Activated T-cell treated with anti-CD3 and anti-CD28 coated beads, Interleukin-2, amount 50 U/mL, for 1 hour (primary cell): ENCODE measurements around the gene SLC25A23.
"Not testable (repeated sequence)": the region's sequence is repeated elsewhere in the genome, so short reads cannot be mapped to it uniquely, and the experiment has no call there.

Source experiments
- DNase-seq: peaks from one replicate; pipeline ENCODE4 v3.0.0-alpha.2; 2020

Gene SLC25A23

DNA sequence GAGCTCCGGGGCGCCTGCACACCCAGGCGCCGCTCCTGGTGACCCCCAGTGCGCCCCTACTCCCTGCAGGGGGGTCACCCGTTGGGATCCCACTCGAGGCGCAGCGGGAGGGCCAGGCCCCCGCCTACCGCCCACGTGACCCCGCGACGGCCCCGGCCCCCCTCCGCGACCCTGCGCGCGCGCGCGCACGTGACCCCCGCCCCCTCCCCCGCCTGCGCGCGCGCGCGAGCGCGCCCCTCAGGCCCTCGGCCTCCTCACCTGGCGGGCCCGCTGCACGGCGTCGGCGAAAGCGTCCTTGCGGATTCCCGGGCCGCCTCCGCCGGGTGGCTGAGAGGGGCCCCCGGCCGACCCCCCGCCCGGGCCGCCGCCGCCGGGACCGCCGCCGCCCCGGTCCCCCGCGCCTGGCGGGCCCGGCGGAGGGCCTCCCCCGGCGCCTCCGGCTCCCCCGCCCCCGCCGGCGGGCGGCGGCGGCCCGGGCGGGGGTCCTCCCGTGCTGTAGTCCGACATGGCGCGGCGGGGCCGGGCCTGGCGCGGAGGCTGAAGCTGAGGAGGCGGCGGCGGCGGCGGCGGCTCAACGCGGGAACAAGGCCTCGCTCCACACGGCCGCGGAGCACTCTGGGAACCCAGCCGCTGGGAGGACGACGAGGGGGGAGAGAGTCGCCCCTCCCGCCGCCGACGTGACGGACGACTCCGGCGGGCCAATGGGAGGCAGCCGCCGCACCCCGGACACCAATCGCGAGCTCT, 35.2 kb downstream of the SLC25A23 start, which contains the start of gene KHSRP:
KHSRP (minus strand) TSS at position 617 of the 744 bp plus-strand sequence; CDS start at position 507, 110 bp downstream.
- peak; percentile 49 for DNase-seq

DNA sequence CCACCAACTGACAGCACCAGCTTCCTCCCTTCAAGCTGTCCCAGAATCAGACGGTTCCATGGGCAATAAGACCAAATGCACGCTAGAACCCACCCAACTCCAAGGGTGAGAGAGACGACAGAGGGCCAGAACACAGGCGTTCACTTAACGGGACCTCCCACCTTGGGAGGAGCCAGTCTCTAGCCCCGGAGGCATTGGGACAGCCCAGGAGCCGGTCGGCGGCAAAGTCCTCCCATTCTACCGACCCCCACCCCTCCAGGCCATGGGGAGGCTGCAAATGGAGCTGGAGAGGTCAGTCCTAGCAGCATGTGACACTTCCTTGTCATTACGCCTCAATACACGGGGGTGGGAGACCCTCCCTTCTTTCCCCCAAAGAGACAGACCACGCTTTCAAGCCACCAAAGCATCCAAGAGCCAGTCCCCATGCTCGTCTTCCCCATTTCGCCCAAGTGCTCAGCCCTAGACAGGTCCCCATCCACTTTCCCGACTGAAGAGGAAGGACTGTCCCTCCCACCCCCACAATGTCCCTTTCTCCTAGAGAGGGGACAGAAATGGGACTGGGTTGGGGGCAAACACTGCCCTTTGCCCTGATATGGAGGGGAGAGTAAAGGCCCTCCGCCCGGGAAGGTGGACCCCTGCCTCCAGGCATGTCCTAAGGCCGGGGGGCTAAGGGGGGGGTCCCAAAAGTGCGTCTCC, 35.9 kb downstream of the SLC25A23 start:
- peak; percentile 42 for DNase-seq

DNA sequence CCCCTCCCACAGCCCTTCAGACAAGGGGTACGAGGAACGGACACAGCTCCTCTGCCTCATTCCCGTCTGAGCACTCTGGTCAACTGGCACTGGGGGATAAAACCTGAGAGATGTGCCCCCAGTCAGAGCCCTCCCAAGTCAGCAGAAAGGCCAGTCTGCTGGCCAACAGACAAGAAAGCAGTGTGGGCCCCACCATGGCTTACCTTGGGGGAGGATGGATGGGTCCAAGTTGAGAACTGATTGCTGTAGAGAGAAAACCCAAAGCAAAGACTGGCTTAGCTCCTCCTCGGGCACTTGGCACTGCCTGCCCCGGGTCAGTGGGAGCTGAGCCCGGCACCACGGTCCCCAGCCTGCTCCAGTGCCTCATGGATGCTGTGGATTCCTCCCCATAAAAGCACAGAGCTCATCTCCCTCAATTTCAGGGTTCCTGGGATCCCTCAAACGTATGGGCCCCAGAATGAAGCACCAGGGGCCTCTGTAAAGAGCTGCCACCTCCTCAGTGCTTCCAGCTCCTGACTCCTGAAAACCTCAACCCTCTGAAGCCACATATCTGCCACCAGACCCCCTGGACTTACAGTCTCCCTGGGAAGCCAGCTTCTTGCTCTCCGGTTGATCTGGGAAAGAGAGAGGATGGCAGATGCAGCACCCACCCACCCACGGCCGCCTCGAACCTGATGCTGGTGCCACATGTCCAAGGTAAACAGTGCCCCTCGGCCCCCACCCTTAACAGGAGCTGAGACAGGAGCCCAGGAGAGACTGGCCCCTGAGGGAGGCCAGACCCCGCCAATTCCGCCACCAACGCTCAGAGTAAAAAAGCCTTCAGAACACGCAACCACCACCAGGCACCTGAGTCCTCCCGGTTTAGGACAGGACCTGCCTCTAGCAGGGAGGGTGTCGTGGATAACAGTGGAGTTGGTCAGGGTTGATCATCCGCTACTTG, 38.2 kb downstream of the SLC25A23 start:
- no peak for DNase-seq

DNA sequence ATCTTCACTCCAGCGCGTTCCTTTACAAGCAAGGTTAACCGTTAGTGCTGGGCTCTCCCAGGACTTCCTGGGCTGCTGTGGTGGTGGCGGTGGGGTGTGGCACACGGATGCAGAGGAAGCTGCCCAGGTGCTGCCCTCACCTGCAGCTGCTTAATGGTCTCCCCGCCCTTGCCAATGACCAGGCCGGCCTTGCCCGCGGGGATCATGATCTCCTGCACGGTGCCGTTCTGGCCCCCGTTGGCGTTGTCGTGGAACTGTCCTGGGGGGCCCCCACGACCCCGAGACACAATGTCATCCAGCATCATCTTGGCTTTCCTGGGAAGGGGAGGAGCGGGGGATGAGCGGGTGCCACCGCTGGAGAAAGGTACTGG, 41.0 kb downstream of the SLC25A23 start:
- no peak for DNase-seq

DNA sequence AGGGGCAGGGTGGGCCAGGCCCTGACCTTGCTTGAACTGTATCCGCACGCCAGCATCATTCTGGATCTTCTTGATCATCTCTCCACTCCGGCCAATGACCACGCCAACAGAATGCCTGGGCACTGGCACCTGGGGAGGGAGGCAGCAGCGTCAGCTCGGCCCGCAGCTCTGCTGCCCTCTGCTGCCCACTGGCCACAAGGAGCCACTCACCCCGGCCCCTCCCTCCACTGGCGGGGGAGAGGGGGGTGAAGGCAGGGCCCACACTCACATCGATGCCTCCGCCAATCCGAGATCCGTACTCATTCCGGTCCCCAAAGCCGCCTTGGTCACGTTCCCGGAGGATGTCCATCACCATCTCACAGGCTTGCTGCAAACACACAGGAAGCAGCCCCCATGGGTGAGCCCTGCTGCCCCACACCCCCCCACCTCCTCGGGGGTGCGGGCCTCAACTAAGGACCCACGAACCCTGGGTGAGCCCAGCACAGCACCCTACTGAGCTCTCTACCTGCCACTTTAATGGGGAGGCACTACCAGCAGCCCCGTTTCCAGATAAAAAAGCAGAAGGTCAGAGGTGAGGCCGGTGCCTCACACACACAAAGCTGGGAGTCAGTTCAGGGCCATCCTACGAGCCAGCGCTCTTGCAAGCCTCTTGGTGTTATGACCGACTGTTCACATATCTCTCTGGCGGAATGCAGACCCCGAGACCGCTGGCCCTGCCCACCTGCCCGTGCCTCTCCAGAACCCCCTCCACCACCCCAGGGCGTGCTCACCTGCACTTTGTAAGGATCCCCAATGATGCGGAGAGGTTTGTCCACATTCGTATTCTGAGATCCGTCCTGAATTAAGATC, 41.7 kb downstream of the SLC25A23 start:
- DNase-seq: no peak

DNA sequence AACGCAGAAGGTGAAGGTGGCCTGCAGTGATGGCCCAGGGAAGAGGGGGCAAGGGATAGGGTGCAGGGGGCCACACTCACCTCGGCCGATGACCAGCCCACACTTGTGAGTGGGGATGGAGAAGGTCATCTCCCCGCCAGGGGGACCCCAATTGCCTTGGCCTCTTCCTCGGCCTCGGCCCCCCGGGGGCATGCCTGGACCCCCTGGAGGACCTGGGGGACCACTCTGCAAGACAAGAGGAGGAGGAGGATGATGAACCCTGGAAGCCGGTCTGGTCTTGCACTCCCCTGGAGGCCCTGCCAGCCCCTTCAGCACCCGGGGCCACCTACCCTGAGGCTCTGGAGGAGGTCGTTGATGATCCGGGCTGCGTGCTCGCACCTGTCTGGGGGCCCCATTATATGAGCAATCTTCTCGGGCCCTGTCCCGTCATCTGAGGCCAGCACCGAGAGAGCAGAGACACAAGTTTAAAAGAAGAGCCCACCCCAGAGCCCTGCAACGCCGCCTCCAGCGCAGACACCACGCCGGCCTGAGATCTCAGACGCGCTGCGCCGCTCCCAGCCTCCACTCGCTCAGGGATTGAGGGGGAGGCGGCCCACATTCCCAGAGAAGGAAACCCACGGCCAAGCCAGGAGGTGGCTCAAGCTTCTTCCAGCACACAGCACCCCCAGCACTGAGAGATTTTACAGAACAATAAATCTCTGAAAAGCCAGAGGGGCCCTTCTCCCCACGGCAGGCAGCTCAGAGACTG, 42.8 kb downstream of the SLC25A23 start:
- DNase-seq: no peak

DNA sequence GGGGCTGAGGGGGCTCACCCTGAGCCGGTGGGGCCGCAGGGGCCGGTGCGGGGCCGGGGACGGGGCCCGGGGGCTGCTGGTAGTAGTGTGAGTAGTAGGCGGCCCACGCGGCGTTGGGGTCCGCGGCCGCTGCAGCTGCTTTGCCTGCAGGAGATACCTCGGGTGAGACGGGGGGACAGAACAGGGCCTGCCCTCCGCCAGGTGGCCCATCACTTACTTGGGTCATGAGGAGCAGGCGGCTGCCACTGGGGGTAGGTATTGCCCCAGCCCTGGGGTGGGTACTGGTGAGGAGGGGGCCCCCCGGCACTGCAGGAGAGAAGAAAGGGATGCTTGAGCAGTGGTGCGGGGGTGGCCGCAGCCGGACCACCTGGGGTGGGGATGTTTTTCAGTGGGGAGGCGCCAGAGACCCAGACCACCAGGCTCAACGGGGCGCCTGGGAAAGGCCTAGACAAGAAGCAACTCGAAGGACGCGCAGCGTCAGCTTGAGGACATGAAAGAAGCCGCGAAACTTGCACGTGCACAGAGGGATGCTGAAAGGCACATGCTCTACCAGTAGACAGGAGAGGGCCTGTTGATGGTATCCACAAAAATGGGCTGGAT, 43.9 kb downstream of the SLC25A23 start:
- no peak for DNase-seq

DNA sequence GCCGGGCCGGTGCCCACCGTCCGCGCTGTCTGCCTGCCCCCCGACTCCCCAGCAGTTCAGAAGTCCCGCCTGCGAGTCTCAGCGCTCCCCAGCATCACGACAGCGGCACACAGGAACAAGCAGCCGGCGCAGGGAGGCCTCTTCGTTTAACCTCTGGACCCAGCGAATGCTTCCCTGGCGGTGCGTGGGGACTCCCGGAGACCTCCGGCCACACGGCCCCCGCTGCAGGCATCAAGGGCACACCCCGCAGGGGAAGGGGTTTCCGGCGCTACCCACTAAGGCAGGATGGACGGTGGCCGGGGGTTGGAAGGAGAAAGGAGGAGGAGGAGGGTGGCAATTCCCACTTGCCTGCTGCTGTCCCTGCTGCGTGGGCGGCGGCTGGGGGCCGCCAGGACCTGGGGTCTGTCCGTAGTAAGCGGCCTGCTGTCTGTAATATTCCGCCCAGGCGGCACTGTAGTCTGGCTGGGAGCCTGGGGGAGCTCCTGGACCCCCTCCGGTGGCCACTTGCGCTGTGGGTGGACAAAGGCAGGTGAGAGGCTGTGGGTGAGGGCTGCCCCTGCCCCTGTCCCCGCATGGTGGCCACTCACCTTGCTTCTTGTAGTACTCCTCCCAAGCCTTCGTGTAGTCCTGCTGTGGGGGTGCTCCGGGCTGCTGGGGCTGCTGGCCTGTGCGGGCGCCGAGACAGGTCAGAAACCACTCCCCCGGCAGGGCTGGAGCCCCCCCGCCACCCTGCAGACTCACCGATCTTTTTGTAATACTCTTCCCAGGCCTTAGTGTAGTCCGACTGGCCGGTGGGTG, 44.6 kb downstream of the SLC25A23 start:
- no peak for DNase-seq

DNA sequence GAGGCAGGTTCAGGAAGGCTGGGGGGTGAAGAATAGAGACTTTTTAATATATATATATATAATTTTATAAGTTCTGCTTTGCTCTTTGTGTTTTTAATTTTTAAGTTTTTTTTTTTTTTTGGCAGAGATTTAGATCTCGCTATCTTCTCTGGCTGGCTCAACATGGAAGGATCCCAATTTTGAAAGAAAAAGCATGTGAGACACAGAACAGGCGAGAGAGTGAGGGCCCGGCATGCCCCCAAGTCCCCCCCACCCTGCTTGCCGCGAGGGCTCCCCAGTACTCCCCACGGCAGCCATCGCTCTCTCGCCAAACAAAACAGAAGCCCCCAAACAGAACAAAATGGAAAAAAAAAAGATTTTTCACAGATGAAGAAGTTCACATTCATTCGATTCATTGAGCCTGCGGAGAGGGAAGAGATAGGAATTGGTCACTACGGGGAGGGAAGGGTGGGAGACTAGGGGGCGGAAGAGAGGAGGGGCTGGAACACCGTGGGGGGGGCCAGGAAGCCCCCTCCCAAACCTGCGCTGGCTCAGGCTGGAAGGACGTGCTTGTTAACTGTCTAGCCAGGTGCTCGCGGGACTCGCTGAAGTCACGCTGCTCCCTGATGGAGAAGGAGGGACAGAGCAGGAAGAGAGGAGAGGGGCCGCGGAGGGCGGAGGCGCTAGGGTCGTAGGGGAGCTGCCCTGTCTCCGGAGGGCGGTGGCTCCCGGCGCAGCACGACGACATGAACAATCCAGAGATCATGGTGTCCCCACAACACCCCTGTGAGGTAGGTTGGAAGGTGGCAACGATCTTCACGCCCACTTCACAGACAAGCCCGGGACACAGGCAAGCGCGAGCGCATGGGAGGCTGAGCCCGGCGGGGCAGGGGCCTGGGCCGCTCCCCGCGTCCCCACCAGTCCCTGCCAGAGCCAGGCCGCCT, 45.6 kb downstream of the SLC25A23 start:
- no peak for DNase-seq

DNA sequence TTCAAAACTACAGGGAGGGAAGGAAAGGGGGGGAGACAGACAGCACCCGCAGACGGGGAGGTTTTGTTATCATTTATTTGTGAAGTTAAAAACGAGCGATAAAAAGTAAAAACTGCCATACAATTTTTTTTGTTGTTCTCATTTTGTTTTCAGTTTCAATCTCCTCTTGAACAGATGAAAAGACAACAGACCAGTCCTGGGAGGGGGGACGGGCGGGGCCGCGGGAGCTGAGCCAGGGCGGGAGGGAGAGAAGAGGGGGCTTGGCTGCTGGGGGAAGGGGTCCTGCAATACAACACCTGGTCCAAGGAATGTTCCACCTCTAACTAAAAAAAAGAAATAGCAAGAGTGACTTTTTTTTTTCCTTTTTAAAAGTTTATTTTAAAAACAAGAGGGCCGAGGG, 46.3 kb downstream of the SLC25A23 start:
- no peak for DNase-seq

DNA sequence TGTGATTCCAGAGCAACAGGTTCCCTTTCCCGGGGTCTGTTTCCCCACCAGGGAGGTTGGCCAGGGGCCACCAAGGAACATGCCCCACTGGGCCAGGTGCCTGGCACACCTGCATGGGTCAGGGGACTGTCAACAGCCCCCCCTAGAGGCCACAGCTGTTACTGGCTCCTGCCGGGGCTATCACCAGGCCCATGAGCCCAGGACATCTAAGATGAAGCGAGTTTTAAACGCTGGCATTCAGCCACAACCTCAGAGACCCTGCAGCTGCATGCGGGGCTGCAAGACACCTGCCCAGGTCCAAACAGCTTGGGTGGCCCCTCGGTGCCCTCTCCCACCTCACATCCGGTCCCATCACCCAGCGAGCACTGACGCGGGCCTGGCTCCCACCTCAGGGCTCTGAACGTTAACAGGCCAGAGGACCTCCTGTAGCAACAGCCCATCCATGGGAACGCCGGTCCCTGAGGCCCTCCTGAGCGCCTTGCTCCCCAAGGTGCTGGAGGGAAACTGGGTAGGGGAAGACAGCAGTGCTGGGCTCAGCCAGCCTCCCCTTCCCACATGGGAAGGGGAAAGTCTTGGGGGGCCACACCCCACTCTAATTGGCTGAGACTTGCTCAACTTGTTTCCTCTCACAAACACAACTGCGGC, 47.0 kb downstream of the SLC25A23 start:
- DNase-seq: peak; percentile 60

DNA sequence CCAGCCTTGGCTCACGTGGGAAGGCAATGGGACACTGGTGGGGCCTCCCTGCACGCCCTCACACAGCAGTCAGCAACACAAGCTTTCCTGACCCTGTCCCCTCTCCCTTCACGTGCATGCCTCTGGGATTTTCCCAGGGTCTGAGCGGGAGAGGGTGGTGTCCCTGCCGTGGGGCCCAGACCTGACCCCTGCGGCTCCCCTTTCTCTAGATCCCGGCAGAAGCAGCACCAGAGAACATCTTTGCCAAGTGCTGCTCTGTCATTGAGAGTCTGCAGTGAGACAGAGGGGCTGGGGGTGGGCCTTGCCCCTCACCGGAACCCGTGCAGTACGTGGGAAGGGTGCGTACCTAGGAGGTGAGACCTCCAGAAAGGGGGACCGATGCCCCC, 47.5 kb downstream of the SLC25A23 start:
- no peak for DNase-seq

DNA sequence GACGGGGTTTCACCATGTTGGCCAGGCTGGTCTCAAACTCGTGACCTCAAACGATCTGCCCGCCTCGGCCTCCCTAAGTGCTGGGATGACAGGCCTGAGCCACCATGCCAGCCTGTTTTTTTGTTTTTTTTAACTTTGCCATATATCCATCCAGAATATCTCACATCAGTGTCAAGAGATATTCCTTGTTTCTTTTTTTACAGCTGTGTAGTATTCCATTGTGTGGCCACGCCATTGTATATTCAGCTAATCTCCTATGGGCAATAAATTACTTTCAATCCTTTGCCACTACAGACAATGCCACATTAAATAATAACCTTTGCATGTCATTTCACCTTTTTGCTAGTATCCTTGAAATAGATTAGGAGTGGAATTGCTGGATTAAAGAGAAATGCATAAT, 50.2 kb downstream of the SLC25A23 start:
- no peak for DNase-seq

DNA sequence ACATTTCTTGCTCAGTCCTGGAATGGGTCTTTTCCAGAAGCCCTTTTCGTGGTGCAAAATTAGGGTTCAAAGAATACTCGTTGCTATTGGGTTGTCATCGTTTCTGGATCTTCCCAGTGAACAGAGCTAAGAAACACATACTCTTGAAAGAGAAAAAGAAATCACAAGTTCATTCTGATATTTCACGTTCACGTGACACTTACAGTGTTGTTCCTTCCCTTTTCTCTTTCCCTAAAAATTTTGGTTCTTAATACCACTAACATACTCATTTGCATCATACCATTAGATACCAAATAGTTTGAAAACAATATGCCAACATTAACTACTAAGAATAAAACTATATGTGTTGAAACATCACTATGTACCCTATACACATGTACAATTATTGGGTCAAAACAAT, 53.2 kb downstream of the SLC25A23 start:
- DNase-seq: no peak

DNA sequence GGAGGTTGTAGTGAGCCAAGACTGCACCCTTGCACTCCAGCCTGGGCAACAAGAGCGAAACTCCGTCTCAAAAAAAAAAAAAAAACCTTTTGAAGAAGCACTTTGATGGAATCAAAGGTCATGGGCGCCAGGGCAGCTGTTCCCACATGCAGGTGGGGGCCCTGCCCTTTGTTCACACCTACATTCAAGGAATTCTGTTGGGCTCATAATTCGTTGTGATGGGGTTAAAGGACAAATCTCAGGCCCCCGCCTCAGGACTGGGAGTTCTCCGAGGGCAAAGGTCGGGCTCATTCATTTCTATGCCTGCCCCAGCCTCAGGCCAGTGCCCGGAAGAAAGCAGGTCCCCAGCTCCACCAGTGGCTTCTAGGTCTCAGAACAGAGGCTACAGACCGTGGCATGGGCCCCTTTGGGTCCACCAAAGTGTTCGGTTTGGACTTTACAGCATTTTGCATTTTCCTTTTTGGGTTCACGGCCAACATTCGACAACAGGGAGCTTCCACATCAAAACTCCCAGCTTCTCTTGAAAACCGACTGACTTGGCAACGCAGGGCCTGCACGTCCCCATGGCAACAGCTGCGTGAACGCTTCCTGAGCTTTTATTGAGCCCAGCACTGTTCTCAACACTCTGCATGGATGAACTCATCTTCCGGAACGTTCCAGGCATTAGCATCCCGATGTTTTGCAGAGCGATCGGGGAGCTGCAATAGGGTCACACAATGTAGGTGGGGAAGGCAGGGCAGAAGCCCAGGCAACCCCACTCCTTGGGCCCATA, 56.6 kb downstream of the SLC25A23 start:
- no peak for DNase-seq

DNA sequence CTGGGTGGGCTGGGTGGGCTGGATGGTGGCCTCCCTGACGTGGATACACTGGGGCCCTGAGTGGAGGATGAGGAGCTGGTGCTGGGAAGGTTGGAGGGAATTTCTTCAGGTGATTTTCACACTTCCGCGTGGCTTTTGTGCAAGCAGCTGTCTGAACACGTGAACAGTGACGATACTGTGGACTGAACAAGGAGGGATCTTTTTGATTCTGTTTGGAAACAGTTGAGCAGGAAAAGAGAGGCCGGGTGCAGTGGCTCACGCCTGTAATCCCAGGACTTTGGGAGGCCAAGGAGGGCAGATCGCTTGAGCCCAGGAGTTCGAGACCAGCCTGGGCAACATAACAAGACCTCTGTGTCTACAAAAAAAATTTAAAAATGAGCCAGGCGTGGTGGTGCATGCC, 57.5 kb downstream of the SLC25A23 start:
- DNase-seq: no peak

DNA sequence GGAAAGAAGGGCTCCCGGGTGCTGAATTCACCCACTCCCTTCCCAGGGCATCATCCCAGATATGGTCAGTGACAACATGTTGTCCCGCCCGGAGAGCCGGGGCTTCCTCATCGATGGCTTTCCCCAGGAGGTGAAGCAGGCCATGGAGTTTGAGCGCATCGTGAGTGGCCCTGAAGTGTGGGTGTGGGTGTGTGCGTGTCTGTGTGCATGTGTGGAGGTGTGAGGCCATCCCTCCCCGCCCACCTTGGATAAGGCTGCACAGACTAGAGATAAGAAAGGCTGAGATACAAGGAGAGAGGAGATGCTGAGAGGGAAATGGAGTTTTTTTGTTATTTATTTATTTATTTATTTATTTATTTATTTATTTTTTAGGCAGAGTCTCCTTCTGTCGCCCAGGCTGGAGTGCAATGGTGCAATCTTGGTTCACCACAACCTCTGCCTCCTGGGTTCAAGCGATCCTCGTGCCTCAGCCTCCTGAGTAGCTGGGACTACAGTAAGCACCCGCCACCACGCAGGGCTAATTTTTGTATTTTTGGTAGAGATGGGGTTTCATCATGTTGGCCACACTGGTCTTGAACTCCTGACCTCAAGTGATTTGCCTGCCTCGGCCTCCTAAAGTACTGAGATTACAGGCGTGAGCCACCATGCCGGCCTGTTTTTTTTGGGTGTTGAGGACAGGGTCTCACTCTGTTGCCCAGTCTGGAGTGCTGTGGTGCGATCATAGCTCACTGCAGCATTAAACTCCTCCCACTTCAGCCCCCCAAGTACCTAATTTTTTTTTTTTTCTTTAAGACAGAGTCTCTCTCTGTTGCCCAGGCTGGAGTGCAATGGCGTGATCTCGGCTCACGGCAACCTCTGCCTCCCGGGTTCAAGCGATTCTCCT, 59.3 kb downstream of the SLC25A23 start:
- DNase-seq: not testable (repeated sequence)
